GM18519 (cell line): ENCODE data around the gene NABP2.

Experiments used
- ATAC-seq: cut with Tn5 transposase; IDR thresholded peaks from one replicate; pipeline ENCODE4 v1.9.1; 2021; ENCODE audit warnings: mild to moderate bottlenecking, moderate library complexity; ENCODE audit not compliant: unreplicated experiment, low FRiP score

The NABP2 gene

DNA sequence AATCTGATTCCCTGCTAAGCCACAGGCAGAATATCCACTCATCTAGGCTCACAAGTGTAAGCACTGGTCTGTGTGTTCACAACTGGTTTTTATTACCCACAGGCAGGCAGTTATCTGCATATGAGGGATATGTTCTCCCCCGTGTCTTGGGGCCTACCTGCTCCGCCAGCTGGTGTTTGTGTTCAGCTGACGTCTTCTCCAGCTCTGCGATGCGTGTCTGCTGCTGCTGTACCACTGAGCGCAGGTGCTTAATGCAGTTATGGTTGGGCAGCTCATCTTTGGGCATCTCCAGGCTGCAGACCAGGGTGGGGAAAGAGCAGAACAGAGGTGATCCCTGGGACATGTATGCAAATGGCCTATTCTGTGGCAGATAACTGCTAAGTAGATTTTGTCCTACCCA lies 16.1 kb upstream of the NABP2 start:
- no peak for ATAC-seq

DNA sequence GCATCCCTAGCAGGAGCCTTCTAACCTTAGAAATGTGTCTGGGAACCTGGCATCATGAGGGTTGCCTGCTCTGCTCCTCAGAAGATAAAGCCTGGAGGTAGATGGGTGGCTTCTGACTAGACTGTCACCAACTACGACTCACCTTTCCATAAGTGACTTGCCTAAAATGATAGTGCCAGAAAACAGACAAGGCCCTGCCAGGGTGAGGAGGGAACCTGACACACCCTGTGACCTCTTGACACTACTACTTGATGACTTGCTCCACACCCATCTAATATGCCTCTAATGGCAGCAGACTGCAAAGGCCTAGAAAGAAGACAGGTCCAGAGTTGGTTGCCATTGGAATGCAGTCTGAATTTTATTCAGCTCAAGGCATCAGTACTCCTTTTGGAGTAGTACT lies 11.8 kb upstream of the NABP2 start:
- ATAC-seq = no peak

DNA sequence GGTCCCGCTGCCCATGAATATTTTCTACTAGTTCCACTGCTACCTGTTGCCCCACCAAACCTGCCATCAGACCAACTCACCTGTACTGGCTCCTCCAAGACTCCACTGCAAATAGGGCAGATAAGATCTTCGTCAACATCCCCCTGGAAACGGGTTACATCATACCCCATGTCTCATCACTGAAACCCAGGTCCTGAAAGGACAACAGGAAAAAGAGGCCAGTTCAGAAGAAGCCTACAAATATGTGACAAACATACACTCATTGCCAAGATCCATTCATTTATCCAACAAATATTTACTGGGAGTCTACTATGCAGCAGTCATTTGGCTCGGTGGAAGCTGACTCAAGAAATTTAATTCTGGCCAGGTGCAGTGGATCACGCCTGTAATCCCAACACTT lies 10.3 kb upstream of the NABP2 start:
- ATAC-seq = no peak

DNA sequence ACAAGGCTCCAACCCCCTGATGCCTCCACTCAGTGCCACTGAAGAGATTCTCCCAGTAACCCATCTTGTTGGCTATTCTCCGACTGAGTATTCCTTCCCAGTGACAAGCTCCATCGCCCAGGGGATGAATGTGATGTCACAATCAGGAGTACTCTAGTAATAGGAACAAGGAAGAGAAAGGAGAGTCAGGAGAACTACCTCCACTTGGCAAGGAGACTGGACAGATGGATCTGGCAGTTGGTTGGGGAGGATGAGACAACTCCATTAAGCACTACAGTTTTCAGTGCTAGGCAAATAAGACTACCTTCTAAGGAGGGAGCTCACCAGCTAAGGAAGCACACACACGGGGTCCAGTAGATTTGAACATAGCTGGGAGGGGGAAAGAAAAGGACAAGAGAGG lies 7.7 kb upstream of the NABP2 start:
- ATAC-seq = no peak

DNA sequence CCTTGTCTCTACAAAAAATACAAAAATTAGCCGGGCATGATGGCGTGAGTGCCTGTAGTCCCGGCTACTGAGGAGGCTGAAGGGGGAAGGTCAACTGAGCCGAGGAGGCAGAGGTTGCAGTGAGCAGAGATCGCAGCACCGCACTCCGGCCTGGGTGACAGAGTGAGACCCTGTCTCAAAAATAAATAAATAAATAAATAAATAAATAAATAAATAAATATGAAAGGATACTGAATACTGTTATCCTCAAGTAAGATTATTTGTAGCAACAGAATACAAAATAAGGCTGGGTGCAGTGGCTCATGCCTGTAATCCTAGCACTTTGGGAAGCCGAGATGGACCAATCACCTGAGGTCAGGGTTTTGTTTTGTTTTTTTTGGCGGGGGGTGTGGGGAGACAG lies 4.3 kb upstream of the NABP2 start:
- no peak for ATAC-seq

DNA sequence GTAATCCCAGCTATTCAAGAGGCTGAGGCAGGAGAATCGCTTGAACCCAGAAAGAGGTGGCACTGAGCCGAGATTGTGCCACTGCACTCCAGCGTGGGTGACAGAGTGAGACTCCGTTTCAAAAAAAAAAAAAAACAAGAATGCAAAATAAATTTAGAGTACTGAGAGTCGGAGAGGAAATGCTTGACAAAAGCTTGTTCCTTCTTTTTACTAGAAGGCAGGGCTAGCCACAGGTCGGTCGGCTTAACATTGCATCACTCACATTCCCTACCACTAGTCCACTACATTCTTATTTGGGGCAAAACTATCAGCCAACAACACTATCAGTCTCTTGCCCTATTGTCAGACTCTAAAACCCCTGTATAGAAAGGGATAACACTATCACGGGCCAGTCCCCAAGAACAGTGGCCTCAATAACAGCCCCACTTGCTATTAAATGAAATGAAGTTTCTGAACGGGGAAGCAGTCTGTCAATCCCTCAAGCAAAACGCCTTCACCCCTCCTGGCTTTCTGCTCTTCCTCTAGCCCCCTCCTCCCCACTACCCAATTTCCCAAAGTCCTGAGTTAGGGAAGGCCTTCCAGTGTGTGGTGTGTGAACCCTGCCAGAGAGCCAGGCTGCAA lies 3.4 kb upstream of the NABP2 start:
- ATAC-seq = no peak

DNA sequence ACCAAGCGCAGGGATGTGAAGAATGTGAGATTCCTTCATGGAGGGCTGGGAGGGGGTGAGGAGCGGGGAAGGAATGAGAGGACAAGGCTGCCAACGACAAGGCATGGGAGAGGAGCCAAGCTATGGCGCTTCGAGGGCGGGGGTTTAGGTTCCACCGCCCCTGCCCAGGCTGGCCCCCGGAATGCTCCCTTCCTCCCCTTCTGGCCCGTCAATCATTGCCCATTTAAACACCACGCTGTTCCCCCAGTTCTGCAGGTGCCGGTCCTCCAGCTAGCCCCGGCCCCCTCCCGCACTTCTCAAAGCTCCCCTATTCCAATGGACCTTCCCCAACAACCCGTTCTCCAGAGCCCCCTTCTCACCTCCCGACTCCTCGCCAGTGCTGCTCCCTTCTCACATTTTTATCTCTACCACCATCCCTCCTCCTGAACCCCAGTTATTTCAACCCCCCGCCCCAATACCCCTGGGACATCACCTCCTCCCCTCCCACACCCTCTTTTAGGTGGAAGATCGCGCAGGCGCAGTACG lies 2.8 kb upstream of the NABP2 start:
- ATAC-seq = peak; percentile 8

DNA sequence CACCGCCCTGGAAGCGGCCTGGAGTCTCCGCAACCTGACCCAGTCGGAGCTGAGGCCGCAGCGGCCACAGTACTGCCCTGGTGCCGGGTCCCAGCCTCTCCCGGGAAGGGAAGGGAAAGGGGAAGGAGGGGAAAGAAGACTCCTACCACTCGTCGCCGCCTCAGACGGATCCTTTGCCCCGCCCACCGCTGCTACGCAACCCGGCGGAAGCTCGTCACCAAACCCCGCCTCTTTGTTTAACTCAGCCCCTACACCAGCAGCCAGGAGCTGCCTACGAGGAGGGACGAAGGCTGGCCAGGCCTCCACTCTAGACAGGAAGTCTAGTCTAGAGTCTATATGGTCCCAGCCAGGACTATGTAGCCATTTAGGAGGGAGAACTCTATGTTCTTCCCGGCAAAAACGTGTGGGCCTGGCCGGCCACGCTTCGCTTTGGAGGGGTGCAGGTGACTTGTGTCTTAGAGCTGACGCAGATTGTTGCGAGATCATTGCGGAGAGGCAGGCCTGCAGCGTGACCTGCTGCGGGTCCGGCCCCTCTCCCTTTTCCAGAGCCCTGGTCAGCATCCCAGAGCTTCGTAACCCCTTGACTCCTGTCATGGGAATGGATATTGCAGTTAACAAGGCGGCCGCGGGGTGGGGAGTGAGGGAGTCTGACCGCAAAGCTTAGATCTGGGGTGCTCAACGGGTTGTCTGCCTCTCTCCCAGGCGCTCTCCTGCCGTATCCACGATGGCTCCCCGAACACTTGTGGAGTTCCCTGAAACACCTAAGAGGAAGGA lies 2.2 kb upstream of the NABP2 start, which contains the start of gene RNF41:
Gene RNF41 (minus strand): TSS at position 166 of the 774 bp plus-strand sequence. CDS start 7,875 bp downstream, outside the sequence.
- ATAC-seq = peak; percentile 71

DNA sequence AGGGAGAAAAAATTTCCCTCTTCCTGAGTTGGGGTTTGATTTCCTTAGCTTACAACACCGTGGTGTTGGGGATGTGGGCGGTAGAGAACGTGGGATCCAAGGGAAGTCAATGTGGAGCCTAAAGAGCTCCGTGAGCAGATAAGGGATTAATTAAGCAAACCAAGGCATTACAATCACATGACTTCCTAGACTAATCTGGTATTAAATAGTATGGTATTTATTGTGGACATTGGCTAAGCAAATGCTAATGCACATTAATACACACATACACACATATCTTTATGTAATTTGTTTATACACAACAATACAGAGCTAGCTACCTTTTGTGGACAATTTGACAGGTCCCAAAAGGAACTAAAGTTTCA lies 1.6 kb upstream of the NABP2 start:
- no peak for ATAC-seq

DNA sequence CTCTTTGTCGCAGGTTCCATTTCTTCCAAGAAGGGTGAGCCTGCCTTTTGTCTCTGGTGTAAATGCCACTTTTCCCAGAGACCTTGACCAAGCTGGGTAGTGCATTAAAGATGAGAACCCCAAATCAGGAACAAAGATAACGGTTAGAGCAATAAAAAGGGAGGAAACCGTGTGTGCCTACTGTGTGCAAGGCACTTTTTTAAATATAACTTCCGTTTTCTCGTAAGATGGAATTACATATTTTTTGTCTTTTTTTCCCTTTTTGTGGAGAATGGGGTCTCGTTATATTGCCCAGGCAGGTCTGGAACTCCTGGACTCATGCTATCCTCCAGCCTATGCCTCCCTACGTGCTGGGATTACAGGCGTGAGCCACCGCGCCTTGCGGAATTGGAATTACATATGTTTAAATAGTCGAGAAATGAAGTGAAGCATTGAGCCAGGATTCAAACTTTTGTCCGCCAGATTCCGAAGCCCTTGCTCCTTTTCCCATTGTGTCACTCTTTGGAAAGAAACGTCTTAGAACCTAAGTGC lies 506 bp upstream of the NABP2 start:
- no peak for ATAC-seq

DNA sequence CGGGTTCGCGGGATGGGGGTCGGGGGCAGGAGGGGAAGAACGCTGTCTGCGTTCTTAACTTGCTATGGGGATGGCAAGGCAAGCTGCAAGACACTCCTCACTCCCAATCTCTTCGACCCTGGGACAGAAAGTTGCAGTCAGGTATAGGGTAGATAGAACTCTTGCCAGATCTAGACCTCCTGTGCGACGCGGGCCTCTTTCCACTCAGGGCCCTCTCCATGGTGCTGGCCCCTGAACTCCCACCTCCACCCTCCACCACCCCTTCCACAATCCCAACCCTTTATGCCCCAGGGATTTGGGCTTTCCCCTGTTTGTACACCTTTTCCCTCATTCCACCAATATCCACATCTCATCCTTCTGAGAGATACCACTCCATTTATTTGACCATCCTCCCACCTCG lies 812 bp downstream of the NABP2 start:
- no peak for ATAC-seq

DNA sequence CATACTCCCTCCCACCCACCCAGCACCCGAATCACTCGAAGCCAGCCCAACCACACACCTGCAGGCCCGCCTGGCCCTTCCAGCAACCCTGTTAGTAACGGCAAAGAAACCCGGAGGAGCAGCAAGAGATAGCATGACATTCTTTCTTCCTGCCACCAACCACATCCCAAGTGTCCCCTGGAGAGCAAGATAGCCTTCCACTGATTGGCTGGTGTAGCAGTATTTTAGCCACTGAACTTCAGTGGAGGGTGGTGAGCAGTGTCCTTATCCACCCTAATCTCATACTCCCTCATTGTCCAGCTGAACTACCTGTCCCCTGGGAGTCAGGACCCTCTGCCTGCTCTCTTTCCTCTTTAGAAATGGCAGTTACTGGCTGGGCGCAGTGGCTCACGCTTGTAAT lies 4.9 kb downstream of the NABP2 start:
- ATAC-seq = no peak

DNA sequence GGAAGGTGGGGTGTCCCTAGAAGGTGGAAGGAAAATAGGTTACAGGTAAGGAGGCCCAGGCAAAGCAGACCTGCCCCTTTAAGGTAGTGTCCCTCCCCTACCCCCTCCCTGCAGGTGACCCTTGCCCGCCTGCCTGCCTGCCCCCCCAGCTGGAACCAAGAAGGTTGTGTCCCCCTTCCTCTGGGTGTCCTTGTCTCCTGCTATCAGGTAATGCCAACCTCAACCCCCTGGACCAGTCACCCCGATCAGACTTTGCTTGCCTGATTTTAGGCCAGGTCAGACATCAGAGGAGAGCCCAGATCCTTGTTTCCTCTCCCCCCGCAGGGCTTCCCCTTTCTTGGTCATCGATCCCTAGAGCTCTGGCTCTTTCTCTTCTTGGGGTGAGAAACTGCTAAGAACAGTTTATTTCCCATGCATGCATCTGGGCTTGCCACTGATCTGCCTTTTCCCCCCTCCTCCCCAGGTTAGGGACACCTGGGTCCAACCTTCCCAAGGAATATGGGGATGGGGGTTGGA lies 5.8 kb downstream of the NABP2 start, which contains the start of gene SLC39A5:
Gene SLC39A5 (plus strand): TSS at position 136 of the 516 bp plus-strand sequence. CDS start 1,224 bp downstream, outside the sequence.
- no peak for ATAC-seq

DNA sequence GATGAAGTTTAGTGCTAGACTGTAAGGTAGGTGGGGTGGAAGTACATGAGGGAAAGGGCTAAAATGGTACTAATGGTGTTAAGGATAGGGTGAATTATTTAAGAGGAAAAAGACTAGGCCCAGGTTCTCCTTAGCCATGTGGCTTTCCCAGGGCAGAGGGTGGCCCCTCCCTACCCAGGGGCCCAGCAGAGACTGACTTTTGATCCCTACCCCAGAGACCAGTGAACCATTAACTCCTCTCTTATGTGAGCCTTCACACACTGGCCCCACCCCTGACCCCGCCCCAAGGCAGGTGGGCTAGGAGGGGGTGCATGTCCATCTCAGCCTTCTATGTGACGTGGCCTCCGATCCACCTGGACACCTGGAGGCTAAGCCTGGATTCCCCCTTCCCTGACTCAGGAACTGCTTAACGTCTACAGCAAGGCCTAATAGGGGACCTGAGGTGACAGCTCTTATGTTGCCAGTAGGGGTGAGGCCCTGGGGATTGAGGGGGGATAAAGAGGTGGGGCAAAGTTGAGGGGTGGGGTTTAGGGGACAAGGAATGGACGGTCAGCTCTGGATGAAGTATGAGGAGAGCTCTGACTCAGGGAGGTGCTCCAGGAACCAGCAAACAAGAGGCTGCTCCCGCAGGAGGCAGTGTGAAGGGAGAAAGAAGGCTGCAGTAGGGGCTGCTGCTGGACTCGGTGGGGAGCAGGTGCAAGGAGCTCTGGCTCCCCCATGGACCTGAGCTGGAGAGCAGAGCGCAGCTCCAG lies 6.5 kb downstream of the NABP2 start:
- no peak for ATAC-seq

DNA sequence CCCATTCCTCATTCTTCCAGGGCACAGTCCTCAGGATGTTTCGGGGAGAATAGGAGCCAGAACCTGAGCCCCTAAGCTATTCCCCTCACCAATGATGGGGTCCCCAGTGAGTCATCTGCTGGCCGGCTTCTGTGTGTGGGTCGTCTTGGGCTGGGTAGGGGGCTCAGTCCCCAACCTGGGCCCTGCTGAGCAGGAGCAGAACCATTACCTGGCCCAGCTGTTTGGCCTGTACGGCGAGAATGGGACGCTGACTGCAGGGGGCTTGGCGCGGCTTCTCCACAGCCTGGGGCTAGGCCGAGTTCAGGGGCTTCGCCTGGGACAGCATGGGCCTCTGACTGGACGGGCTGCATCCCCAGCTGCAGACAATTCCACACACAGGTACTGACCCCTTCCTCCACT lies 7.0 kb downstream of the NABP2 start:
- no peak for ATAC-seq

DNA sequence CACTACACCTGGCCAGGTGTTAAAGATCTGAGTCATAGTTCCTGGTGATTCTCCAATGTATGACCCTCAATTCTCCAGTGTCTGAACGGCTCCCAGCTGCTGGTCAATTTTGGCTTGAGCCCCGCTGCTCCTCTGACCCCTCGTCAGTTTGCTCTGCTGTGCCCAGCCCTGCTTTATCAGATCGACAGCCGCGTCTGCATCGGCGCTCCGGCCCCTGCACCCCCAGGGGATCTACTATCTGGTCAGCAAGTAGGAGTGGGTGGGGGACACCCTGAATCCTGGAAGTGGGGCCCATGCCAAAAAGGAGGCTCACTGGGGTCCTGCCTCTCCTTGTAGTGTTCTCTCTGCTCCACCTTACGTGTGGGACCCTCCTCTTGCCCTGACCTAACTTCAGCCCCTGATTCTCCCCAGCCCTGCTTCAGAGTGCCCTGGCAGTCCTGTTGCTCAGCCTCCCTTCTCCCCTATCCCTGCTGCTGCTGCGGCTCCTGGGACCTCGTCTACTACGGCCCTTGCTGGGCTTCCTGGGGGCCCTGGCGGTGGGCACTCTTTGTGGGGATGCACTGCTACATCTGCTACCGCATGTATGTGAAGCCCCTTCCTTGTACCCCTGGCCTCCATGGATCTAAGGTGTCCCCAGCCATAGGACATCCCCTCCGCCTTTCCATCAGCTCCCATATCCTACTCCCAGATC lies 10.7 kb downstream of the NABP2 start:
- ATAC-seq = no peak

DNA sequence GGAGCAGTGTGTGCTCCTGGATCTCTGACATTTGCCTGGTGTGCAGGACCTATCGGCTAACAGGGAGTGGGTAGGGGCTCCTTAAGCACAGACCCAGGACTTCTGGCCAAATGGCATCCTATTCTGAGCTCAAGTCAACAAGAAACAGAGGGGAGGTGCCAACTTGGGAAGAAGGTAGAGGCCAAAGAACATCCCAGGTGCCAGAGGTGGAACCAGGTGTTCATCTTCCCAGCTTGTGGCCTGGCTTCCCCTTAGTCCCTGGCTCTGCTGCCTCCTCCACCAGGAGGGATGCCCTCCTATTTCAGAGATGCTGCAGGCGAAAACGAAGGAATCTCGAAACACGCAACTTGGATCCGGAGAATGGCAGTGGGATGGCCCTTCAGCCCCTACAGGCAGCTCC lies 11.9 kb downstream of the NABP2 start:
- no peak for ATAC-seq

DNA sequence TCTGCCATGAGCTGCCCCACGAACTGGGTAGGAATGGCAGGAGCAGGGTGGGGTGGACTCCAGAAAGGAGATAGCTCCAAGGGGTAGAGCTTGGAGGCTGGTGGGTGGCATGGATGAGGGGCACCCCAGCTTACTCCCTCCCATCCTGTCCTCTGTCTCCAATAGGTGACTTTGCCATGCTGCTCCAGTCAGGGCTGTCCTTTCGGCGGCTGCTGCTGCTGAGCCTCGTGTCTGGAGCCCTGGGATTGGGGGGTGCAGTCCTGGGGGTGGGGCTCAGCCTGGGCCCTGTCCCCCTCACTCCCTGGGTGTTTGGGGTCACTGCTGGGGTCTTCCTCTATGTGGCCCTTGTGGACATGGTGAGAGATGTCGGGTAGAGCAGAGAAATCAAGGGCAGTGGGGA lies 12.8 kb downstream of the NABP2 start:
- ATAC-seq = no peak

DNA sequence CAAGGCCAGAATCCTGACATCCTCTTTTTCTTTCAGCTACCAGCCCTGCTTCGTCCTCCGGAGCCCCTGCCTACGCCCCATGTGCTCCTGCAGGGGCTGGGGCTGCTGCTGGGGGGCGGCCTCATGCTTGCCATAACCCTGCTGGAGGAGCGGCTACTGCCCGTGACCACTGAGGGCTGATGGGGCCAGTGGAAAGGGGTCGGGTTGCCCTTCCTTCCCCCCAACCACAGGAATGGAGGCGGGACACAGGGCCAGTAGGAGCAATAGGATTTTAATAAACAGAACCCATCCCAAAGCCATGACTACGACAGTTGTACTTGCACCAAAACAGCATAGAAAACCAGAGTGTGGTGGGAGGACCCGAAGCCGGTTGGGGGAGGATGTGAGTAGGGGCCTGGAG lies 13.4 kb downstream of the NABP2 start:
- no peak for ATAC-seq
